Dendritic cell treated with granulocyte-macrophage colony-stimulating factor and Interleukin-4, amounts not matched to agents 40 ng/mL and 50 ng/mL, for 4 days (primary cell): ENCODE data around the gene MIGA1.
A peak's percentile ranks its signal among the peaks of the same experiment; 100 is the strongest.

Experiments used
- H3K27ac Mint-ChIP-seq: one replicate; pipeline ENCODE4 v1.8.0; 2022; ENCODE audit warnings: mild to moderate bottlenecking, mixed read lengths
- H3K27me3 Mint-ChIP-seq: one replicate; pipeline ENCODE4 v1.8.0; 2022; ENCODE audit warnings: mild to moderate bottlenecking, mixed read lengths
- H3K36me3 Mint-ChIP-seq: one replicate; pipeline ENCODE4 v1.8.0; 2022; ENCODE audit warnings: low read depth, mixed read lengths
- H3K4me1 Mint-ChIP-seq: one replicate; pipeline ENCODE4 v1.8.0; 2022; ENCODE audit warnings: low read depth, mixed read lengths
- H3K4me3 Mint-ChIP-seq: one replicate; pipeline ENCODE4 v1.8.0; 2022; ENCODE audit warnings: mild to moderate bottlenecking, moderate library complexity, mixed read lengths
- H3K9me3 Mint-ChIP-seq: one replicate; pipeline ENCODE4 v1.8.0; 2022; ENCODE audit warnings: mixed read lengths
- intact Hi-C: fragments of 100-400 bp; cut with micrococcal nuclease; formaldehyde crosslinking; loops from one replicate; pipeline ENCODE4 v1.15.0; 2022

MIGA1 gene

DNA sequence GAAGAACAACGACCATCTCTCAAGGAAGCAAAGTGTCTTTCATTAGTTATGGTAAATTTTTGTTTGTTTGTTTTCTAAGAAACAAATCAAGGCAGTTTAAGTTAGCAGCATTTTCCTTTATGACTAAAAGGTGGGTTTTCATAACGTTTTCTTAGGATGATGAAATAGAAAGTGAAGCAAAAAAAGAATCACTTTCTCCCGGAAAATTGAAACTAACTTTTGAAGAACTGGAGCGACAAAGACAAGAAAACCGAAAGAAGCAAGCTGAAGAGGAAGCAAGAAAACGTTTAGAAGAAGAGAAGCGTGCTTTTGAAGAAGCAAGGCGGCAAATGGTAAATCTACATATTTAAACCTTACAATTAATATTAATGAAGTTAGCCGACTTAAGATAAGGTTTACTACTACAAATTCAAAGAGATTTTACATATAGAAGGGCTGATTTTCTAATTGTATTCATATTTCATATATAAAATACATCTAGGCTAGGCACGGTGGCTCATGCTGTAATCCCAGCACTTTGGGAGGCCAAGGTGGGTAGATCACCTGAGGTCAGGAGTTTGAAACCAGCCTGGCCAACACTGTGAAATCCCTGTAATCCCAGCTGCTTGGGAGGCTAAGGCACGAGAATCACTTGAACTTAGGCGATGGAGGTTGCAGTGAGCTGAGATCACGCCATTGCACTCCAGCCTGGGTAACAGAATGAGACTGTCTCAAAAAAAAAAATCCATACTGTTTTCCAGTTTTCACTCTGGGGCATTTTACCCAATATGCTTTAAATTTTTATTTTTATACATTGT lies 147.3 kb downstream of the MIGA1 start:
- peaks cover 28% of the 10 kb centered on the region for H3K4me1 Mint-ChIP-seq
- no peaks in the 10 kb centered on the region for H3K36me3 Mint-ChIP-seq
- no peaks in the 10 kb centered on the region for H3K27me3 Mint-ChIP-seq
- H3K9me3 Mint-ChIP-seq = no peaks in the 10 kb centered on the region
- intact Hi-C loops = no loop called here
- H3K4me3 Mint-ChIP-seq = peak overlapping the region; percentile 66
- peak overlapping the region; percentile 38 for H3K27ac Mint-ChIP-seq

DNA sequence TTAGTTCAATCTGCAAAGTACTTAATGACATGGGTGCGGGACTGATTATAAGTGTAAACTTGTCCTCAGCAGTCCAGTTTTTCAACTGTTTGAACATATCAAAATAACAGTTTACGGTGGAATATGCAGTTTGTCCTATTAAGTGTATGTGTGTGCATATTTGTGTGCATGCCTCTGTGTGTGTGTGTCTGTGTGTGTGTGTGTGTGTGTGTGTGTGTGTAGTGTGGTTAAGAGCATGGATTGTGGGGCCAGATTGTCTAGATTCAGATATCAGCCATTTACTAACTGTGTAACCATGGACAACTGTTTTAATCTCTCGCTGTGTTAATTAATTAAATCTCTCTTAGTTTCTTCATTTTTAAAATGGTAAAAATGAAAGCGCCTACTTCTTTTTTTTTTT lies 148.0 kb downstream of the MIGA1 start:
- Mint-ChIP-seq H3K4me1 (peaks cover 28% of the 10 kb centered on the region), H3K27me3 (no peaks in the 10 kb centered on the region), H3K9me3 (no peaks in the 10 kb centered on the region), H3K27ac (no peak overlapping the region), H3K36me3 (no peaks in the 10 kb centered on the region), H3K4me3 (peak overlapping the region; percentile 51)
- intact Hi-C loops = no loop called here
